ENCODE results near the gene NBEA. TPM values are rescaled to one million over a fixed set of nuclear protein-coding genes. Genes with fewer than 3 reads are reported as not detected.

NBEA gene
- total and polyA plus RNA-seq, 2 experiments from 2014 or later, result 9.1 to 29.1 TPM

DNA sequence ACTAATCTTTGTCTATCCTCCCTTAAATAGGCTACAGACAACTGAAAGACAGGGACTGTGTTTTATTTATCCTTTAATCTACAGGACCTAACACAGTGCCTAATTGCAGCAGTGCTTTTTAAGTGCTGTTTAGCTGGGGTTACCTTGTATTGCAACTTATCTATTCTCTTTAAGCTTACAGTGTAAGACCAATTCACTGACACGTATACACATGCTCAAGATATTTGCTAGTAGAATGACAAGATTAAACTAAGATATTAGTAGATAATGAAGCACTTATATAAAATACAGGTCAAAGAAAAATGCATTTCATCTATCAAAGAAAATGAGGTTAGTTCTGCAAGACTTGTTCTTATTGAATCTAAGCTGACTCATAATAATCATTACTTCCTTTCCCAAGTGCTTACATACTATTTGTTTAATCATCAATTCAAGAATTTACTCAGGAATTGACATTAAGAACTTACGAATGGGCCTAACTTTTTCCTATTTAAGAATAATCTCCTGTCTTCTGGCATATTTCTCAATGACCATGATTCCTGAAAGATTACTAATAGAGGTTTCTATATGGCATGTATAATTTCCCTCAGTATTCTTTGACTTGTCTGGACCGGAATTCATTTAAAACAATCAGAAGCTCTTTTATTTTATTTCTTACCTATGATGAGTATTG is 610.2 kb downstream of the NBEA start:
- Histone ChIP-seq H3K36me3 (ENCODE audit: insufficient read depth) (no peaks in the 10 kb centered on the region), H3K27me3 (ENCODE audit: insufficient read depth) (no peaks in the 10 kb centered on the region), H4K20me1 (replicated peaks; ENCODE audit: insufficient read depth) (no peaks in the 10 kb centered on the region), H3K79me2 (replicated peaks; ENCODE audit: insufficient read depth) (no peaks in the 10 kb centered on the region), H3K27ac (ENCODE audit: low read depth) (no peak overlapping the region), H3F3A (replicated peaks; ENCODE audit: low read depth) (no peaks in the 10 kb centered on the region), H3K4me2 (no peak overlapping the region), H3K4me3 (no peak overlapping the region), H3K9me2 (ENCODE audit: insufficient read depth) (no peaks in the 10 kb centered on the region), H2AFZ (no peak overlapping the region), H3K4me1 (ENCODE audit: insufficient read depth) (no peaks in the 10 kb centered on the region)
- H3K9me3 Mint-ChIP-seq, result no peaks in the 10 kb centered on the region
- no peak overlapping the region for H3K4me3 Mint-ChIP-seq
- DNase-seq (ENCODE audit: low spot score) (no peak), ATAC-seq (no peak)
- no peaks in the 10 kb centered on the region for H3K27me3 Mint-ChIP-seq (ENCODE audit: insufficient read depth, low read depth, poor library complexity)
- H3K4me1 Mint-ChIP-seq, result no peaks in the 10 kb centered on the region
- TF ChIP-seq EZH2 (IDR thresholded peaks at IDR 0.05; ENCODE audit: low read depth, unreplicated experiment), result no peak
- no peaks in the 10 kb centered on the region for H3K36me3 Mint-ChIP-seq (ENCODE audit: low read depth)
- no peak overlapping the region; the same call in 1 of the 2 replicates for H3K27ac Mint-ChIP-seq

GRCh38 chr13:35554972-35555623 is 613.0 kb downstream of the NBEA start:
- H4K20me1 ChIP-seq (replicated peaks; ENCODE audit: insufficient read depth), result no peaks in the 10 kb centered on the region
- no peaks in the 10 kb centered on the region for H3K9me3 Mint-ChIP-seq
- DNase-seq (ENCODE audit: low spot score), result no peak
- no peak overlapping the region for H3K27ac ChIP-seq (ENCODE audit: low read depth)
- no peak overlapping the region for H3K4me3 ChIP-seq
- H3K36me3 ChIP-seq (ENCODE audit: insufficient read depth), result no peaks in the 10 kb centered on the region
- no peak for ATAC-seq
- H3K4me3 Mint-ChIP-seq, result no peak overlapping the region
- no peaks in the 10 kb centered on the region for H3K4me1 ChIP-seq (ENCODE audit: insufficient read depth)
- H3K27ac Mint-ChIP-seq, result no peak overlapping the region
- H3K4me2 ChIP-seq, result no peak overlapping the region
- H2AFZ ChIP-seq, result no peak overlapping the region
- H3K79me2 ChIP-seq (replicated peaks; ENCODE audit: insufficient read depth), result no peaks in the 10 kb centered on the region
- no peaks in the 10 kb centered on the region for H3K36me3 Mint-ChIP-seq (ENCODE audit: low read depth)
- no peaks in the 10 kb centered on the region for H3F3A ChIP-seq (replicated peaks; ENCODE audit: low read depth)
- no peaks in the 10 kb centered on the region for H3K4me1 Mint-ChIP-seq
- no peaks in the 10 kb centered on the region for H3K9me2 ChIP-seq (ENCODE audit: insufficient read depth)
- H3K27me3 ChIP-seq (ENCODE audit: insufficient read depth), result no peaks in the 10 kb centered on the region
- no peaks in the 10 kb centered on the region for H3K27me3 Mint-ChIP-seq (ENCODE audit: insufficient read depth, low read depth, poor library complexity)
- TF ChIP-seq JUNB (IDR thresholded peaks at IDR 0.05; ENCODE audit: unreplicated experiment), result no peak
- TF ChIP-seq REST (IDR thresholded peaks at IDR 0.05; ENCODE audit: unreplicated experiment), result no peak
- no peak for TF ChIP-seq ETS1 (IDR thresholded peaks at IDR 0.05)
- TF ChIP-seq EZH2 (IDR thresholded peaks at IDR 0.05; ENCODE audit: low read depth, unreplicated experiment), result no peak
- TF ChIP-seq CREB1 (CRISPR knock-in tag; IDR thresholded peaks at IDR 0.05; ENCODE audit: low read depth), result no peak
- TF ChIP-seq NANOG (IDR thresholded peaks at IDR 0.05; ENCODE audit: borderline replicate concordance), result no peak
- TF ChIP-seq EZH2phosphoT487 (IDR thresholded peaks at IDR 0.05; ENCODE audit: unreplicated experiment), result no peak
- TF ChIP-seq ZNF331 (CRISPR knock-in tag; IDR thresholded peaks at IDR 0.05; ENCODE audit: low read depth), result no peak
- TF ChIP-seq CTCF (conservative IDR thresholded peaks at IDR 0.05; ENCODE audit: low read depth in 2 of 2), result no peak
- no peak for TF ChIP-seq ZNF114 (CRISPR knock-in tag; IDR thresholded peaks at IDR 0.05)
- no peak for TF ChIP-seq STAT1 (IDR thresholded peaks at IDR 0.05; ENCODE audit: unreplicated experiment)

All from GM23338 (cell line).